Vagina (tissue), 2 donors: ENCODE measurements around the gene CAVIN3.

ENCODE experiments used
- POLR2AphosphoS5 ChIP-seq, 2 donors: sonication (generic); formaldehyde crosslinking; IDR thresholded peaks; one replicate each; pipeline ENCODE4 v1.9.0; 2017; ENCODE audit warnings: antibody characterized with exemption in 2 of 2, mild to moderate bottlenecking in 2 of 2, low read depth in 1 of 2; ENCODE audit not compliant: insufficient read depth in 1 of 2
- TF ChIP-seq, protein P1 (sequence below), 3 experiments: fragments of 450-650 bp in 2 of 3; fragments of 200-600 bp in 1 of 3; sonication (generic) in 1 of 3; IDR thresholded peaks; one replicate each; pipeline ENCODE4 v1.5.1; 2017 to 2019; ENCODE audit warnings: antibody characterized with exemption in 3 of 3, mild to moderate bottlenecking in 2 of 3, moderate library complexity in 2 of 3

DNA sequence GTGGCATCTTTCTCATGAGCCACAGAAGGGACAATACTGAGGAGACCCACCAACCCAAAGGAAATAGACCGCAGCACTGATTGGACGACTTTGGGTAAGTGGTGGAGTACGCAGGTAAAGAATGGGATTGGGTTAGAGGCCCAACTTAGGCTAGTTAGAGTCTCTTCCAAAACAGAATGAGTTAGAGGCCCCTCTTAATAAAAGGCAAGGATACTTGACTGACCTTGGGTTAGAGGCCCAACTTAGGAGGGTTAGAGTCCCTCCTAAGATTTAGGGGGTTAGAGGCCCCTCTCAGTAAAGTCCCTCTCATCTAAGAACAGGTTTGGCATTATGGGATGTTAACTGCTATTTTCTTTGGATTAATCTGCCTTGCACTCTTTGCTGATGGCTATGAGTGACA is 36.1 kb downstream of the CAVIN3 start:
- TF ChIP-seq, protein P1, sequence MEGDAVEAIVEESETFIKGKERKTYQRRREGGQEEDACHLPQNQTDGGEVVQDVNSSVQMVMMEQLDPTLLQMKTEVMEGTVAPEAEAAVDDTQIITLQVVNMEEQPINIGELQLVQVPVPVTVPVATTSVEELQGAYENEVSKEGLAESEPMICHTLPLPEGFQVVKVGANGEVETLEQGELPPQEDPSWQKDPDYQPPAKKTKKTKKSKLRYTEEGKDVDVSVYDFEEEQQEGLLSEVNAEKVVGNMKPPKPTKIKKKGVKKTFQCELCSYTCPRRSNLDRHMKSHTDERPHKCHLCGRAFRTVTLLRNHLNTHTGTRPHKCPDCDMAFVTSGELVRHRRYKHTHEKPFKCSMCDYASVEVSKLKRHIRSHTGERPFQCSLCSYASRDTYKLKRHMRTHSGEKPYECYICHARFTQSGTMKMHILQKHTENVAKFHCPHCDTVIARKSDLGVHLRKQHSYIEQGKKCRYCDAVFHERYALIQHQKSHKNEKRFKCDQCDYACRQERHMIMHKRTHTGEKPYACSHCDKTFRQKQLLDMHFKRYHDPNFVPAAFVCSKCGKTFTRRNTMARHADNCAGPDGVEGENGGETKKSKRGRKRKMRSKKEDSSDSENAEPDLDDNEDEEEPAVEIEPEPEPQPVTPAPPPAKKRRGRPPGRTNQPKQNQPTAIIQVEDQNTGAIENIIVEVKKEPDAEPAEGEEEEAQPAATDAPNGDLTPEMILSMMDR (IDR thresholded peaks at IDR 0.05), result no peak
- no peak for TF ChIP-seq POLR2AphosphoS5 (IDR thresholded peaks at IDR 0.05; ENCODE audit: insufficient read depth in 1 of 2, low read depth in 1 of 2)
